Peyer's patch (tissue), 4 donors: Measurements from ENCODE around the gene ZNF133.

Experiments
- POLR2A ChIP-seq, 2 donors: fragments of 450-650 bp; IDR thresholded peaks; one replicate each; pipeline ENCODE4 v1.5.1; 2017; ENCODE audit warnings: antibody characterized with exemption in 2 of 2, mild to moderate bottlenecking in 2 of 2, moderate library complexity in 2 of 2
- TF ChIP-seq, protein P1 (sequence below), 6 experiments: fragments of 450-650 bp in 4 of 6; fragments of 200-600 bp in 2 of 6; sonication (generic) in 1 of 6; IDR thresholded peaks; one replicate each; pipeline ENCODE4 v1.5.1; 2017 to 2019; ENCODE audit warnings: antibody characterized with exemption in 6 of 6, mild to moderate bottlenecking in 3 of 6, moderate library complexity in 1 of 6

DNA sequence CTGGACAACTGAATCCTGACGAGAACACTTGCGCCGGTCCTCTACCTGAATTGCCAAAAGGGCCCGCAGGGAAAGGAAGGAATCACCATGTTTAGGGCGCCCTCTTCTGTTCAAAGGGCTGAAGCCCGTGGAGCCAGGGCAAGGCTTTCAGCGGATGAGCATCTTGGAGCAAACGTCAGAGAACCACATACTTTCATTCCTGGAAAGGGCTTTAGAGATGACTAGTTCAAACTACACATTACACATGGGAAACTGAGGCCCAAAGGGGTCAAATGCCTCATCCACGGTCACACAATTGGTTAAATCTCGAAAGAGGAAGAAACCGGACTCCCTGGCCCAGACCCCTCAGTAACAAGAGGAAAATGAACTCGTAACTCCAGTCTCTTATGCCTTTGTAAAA lies 11.5 kb upstream of the ZNF133 start:
- TF ChIP-seq, protein P1, sequence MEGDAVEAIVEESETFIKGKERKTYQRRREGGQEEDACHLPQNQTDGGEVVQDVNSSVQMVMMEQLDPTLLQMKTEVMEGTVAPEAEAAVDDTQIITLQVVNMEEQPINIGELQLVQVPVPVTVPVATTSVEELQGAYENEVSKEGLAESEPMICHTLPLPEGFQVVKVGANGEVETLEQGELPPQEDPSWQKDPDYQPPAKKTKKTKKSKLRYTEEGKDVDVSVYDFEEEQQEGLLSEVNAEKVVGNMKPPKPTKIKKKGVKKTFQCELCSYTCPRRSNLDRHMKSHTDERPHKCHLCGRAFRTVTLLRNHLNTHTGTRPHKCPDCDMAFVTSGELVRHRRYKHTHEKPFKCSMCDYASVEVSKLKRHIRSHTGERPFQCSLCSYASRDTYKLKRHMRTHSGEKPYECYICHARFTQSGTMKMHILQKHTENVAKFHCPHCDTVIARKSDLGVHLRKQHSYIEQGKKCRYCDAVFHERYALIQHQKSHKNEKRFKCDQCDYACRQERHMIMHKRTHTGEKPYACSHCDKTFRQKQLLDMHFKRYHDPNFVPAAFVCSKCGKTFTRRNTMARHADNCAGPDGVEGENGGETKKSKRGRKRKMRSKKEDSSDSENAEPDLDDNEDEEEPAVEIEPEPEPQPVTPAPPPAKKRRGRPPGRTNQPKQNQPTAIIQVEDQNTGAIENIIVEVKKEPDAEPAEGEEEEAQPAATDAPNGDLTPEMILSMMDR (IDR thresholded peaks at IDR 0.05): peak in 5 of 6 experiments; percentile 9 to 80 (median 70)
- TF ChIP-seq POLR2A (IDR thresholded peaks at IDR 0.05): no peak
